ENCODE data around the gene SBSN. TPM values are rescaled to one million over a fixed set of nuclear protein-coding genes. Genes with fewer than 3 reads are reported as not detected.

Gene SBSN
- total RNA-seq, 2 experiments from 2014 or later: not detected

GRCh38 chr19:35508129-35508528, 20.0 kb downstream of the SBSN start:
- no peak overlapping the region for H3K27ac ChIP-seq (ENCODE audit: low read depth, low read length, poor library complexity, severe bottlenecking)
- no peaks in the 10 kb centered on the region for H3K9me2 ChIP-seq (ENCODE audit: insufficient read depth, low read length)
- no peaks in the 10 kb centered on the region for H3K9me3 ChIP-seq (ENCODE audit: low read length)
- intact Hi-C loops (cut with micrococcal nuclease; ENCODE audit: unreplicated experiment): no loop called here
- H3K36me3 ChIP-seq (ENCODE audit: insufficient read depth, low read length): no peaks in the 10 kb centered on the region
- H3K4me3 ChIP-seq (ENCODE audit: low read depth, low read length, poor library complexity, severe bottlenecking): no peak overlapping the region
- no peak overlapping the region for H2AFZ ChIP-seq (ENCODE audit: low read length)
- no peak for TF ChIP-seq EZH2phosphoT487 (IDR thresholded peaks at IDR 0.05; ENCODE audit: borderline replicate concordance, low read depth, low read length)
- TF ChIP-seq, protein P1, sequence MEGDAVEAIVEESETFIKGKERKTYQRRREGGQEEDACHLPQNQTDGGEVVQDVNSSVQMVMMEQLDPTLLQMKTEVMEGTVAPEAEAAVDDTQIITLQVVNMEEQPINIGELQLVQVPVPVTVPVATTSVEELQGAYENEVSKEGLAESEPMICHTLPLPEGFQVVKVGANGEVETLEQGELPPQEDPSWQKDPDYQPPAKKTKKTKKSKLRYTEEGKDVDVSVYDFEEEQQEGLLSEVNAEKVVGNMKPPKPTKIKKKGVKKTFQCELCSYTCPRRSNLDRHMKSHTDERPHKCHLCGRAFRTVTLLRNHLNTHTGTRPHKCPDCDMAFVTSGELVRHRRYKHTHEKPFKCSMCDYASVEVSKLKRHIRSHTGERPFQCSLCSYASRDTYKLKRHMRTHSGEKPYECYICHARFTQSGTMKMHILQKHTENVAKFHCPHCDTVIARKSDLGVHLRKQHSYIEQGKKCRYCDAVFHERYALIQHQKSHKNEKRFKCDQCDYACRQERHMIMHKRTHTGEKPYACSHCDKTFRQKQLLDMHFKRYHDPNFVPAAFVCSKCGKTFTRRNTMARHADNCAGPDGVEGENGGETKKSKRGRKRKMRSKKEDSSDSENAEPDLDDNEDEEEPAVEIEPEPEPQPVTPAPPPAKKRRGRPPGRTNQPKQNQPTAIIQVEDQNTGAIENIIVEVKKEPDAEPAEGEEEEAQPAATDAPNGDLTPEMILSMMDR (conservative IDR thresholded peaks at IDR 0.05; ENCODE audit: low read length): no peak
- ChIA-PET CTCF (ENCODE audit: unreplicated experiment) (no interaction called here), POLR2A (interaction anchor here (0.9 kb wide), 1 partner anchor 131 kb away, joined by 3 read pairs; no protein-coding TSS in a partner anchor)
- no peaks in the 10 kb centered on the region for H3K79me2 ChIP-seq (ENCODE audit: insufficient read depth, low read depth, low read length)
- BruUV-seq (replicated peaks): no TSS peak
- no peak overlapping the region for H3K4me2 ChIP-seq (ENCODE audit: low read length)
- no peak for DNase-seq (ENCODE audit: low spot score)
- no peaks in the 10 kb centered on the region for H3K4me1 ChIP-seq (ENCODE audit: insufficient read depth, low read length, poor library complexity, severe bottlenecking)
- H4K20me1 ChIP-seq (ENCODE audit: insufficient read depth, low read length): no peaks in the 10 kb centered on the region

DNA sequence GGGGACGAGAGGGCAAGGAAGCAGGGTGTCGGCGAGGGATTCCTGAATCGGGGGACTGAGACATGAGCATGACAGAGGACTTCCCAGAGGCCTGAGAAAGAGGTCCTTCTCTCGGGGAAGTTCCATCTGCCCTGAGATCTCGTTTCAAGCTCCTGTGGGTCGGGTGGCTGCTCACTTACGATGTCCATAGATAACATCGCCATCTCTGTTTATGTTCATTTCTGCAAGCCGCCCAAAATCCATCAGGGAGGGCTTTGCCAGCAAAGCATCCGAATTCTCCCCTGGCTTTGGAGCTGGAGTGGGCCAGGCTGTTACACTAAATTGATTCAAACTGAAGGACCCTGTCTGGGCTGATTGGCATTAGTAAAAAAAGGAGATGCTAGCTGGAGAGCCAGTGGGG, 20.6 kb downstream of the SBSN start:
- H3K4me2 ChIP-seq (ENCODE audit: low read length): no peak overlapping the region
- no peak overlapping the region for H3K27ac ChIP-seq (ENCODE audit: low read depth, low read length, poor library complexity, severe bottlenecking)
- H3K9me3 ChIP-seq (ENCODE audit: low read length): no peaks in the 10 kb centered on the region
- POLR2A ChIA-PET: interaction anchor here (0.9 kb wide), 1 partner anchor 130 kb away, joined by 3 read pairs; no protein-coding TSS in a partner anchor
- H4K20me1 ChIP-seq (ENCODE audit: insufficient read depth, low read length): no peaks in the 10 kb centered on the region
- intact Hi-C loops (cut with micrococcal nuclease; ENCODE audit: unreplicated experiment): no loop called here
- TF ChIP-seq EZH2phosphoT487 (IDR thresholded peaks at IDR 0.05; ENCODE audit: borderline replicate concordance, low read depth, low read length): no peak
- TF ChIP-seq, protein P1 (conservative IDR thresholded peaks at IDR 0.05; ENCODE audit: low read length): no peak
- no peak overlapping the region for H3K4me3 ChIP-seq (ENCODE audit: low read depth, low read length, poor library complexity, severe bottlenecking)
- no TSS peak for BruUV-seq (replicated peaks)
- no peak overlapping the region for H2AFZ ChIP-seq (ENCODE audit: low read length)
- no peaks in the 10 kb centered on the region for H3K4me1 ChIP-seq (ENCODE audit: insufficient read depth, low read length, poor library complexity, severe bottlenecking)
- CTCF ChIA-PET (ENCODE audit: unreplicated experiment): no interaction called here
- H3K9me2 ChIP-seq (ENCODE audit: insufficient read depth, low read length): no peaks in the 10 kb centered on the region
- no peaks in the 10 kb centered on the region for H3K36me3 ChIP-seq (ENCODE audit: insufficient read depth, low read length)
- DNase-seq (ENCODE audit: low spot score): no peak
- H3K79me2 ChIP-seq (ENCODE audit: insufficient read depth, low read depth, low read length): no peaks in the 10 kb centered on the region

GRCh38 chr19:35506011-35506410, 22.1 kb downstream of the SBSN start:
- DNase-seq (ENCODE audit: low spot score): no peak
- BruUV-seq (replicated peaks): no TSS peak
- Histone ChIP-seq H3K4me2 (ENCODE audit: low read length) (no peak overlapping the region), H4K20me1 (ENCODE audit: insufficient read depth, low read length) (no peaks in the 10 kb centered on the region), H3K36me3 (ENCODE audit: insufficient read depth, low read length) (no peaks in the 10 kb centered on the region), H3K9me2 (ENCODE audit: insufficient read depth, low read length) (no peaks in the 10 kb centered on the region), H3K4me3 (ENCODE audit: low read depth, low read length, poor library complexity, severe bottlenecking) (no peak overlapping the region), H3K4me1 (ENCODE audit: insufficient read depth, low read length, poor library complexity, severe bottlenecking) (no peaks in the 10 kb centered on the region), H3K79me2 (ENCODE audit: insufficient read depth, low read depth, low read length) (no peaks in the 10 kb centered on the region), H3K27ac (ENCODE audit: low read depth, low read length, poor library complexity, severe bottlenecking) (no peak overlapping the region), H3K9me3 (ENCODE audit: low read length) (no peaks in the 10 kb centered on the region), H2AFZ (ENCODE audit: low read length) (no peak overlapping the region)
- ChIA-PET CTCF (ENCODE audit: unreplicated experiment) (no interaction called here), POLR2A (interaction anchor here (0.6 kb wide), 1 partner anchor 9 kb away, joined by 3 read pairs; no protein-coding TSS in a partner anchor)
- TF ChIP-seq, protein P1 (conservative IDR thresholded peaks at IDR 0.05; ENCODE audit: low read length): no peak
- no peak for TF ChIP-seq EZH2phosphoT487 (IDR thresholded peaks at IDR 0.05; ENCODE audit: borderline replicate concordance, low read depth, low read length)
- intact Hi-C loops (cut with micrococcal nuclease; ENCODE audit: unreplicated experiment): no loop called here
